ENCODE measurements around the gene SEPTIN5. TPM values are rescaled to one million over a fixed set of nuclear protein-coding genes. Genes with fewer than 3 reads are reported as not detected.

SEPTIN5 gene
- total and polyA plus RNA-seq, 2 experiments from 2014 or later = 4.3 to 17.2 TPM

- DNase-seq (ENCODE audit: low spot score) (no peak), ATAC-seq (no peak)
- Mint-ChIP-seq H3K27ac (no peak overlapping the region), H3K36me3 (ENCODE audit: low read depth) (no peaks in the 10 kb centered on the region), H3K9me3 (no peaks in the 10 kb centered on the region), H3K4me1 (peaks cover 9% of the 10 kb centered on the region; the same call in 2 of the 3 replicates), H3K27me3 (ENCODE audit: insufficient read depth, low read depth, poor library complexity) (peaks cover 56% of the 10 kb centered on the region), H3K4me3 (no peak overlapping the region)
- Histone ChIP-seq H3F3A (replicated peaks; ENCODE audit: low read depth) (peaks cover under 1% of the 10 kb centered on the region), H3K27me3 (ENCODE audit: insufficient read depth) (peaks cover 57% of the 10 kb centered on the region), H4K20me1 (replicated peaks; ENCODE audit: insufficient read depth) (no peaks in the 10 kb centered on the region), H3K27ac (ENCODE audit: low read depth) (no peak overlapping the region), H3K4me3 (no peak overlapping the region), H2AFZ (no peak overlapping the region), H3K79me2 (replicated peaks; ENCODE audit: insufficient read depth) (no peaks in the 10 kb centered on the region), H3K4me2 (no peak overlapping the region), H3K4me1 (ENCODE audit: insufficient read depth) (peaks cover 5% of the 10 kb centered on the region), H3K9me2 (ENCODE audit: insufficient read depth) (no peaks in the 10 kb centered on the region), H3K36me3 (ENCODE audit: insufficient read depth) (no peaks in the 10 kb centered on the region)
- TF ChIP-seq EZH2 (IDR thresholded peaks at IDR 0.05; ENCODE audit: low read depth, unreplicated experiment) = no peak
- TF ChIP-seq CTCF (conservative IDR thresholded peaks at IDR 0.05; ENCODE audit: low read depth in 2 of 2) = no peak
- no peak for TF ChIP-seq ETS1 (IDR thresholded peaks at IDR 0.05)
- TF ChIP-seq POLR2AphosphoS5 (IDR thresholded peaks at IDR 0.05; ENCODE audit: low read depth) = no peak
- TF ChIP-seq ZNF462 (CRISPR knock-in tag; IDR thresholded peaks at IDR 0.05) = no peak
- no peak for TF ChIP-seq ZNF114 (CRISPR knock-in tag; IDR thresholded peaks at IDR 0.05)
- TF ChIP-seq EZH2phosphoT487 (IDR thresholded peaks at IDR 0.05; ENCODE audit: unreplicated experiment) = no peak
- no peak for TF ChIP-seq NANOG (IDR thresholded peaks at IDR 0.05; ENCODE audit: borderline replicate concordance)
- no peak for TF ChIP-seq STAT1 (IDR thresholded peaks at IDR 0.05; ENCODE audit: unreplicated experiment)
Measured at GRCh38 chr22:19770349-19771220, 56.3 kb downstream of the SEPTIN5 start.
